CD14-positive monocyte (primary cell): ENCODE measurements around the gene CD55. TPM values are rescaled to one million over a fixed set of nuclear protein-coding genes. Genes with fewer than 3 reads are reported as not detected.

ENCODE experiments used
- DNase-seq, 3 donors: peaks; one replicate each; pipeline ENCODE4 v3.0.0-alpha.2; 2011 to 2022
- H2AFZ ChIP-seq: 2 replicates; pipeline ENCODE4 v1.6.0; 2012; ENCODE audit warnings: mild to moderate bottlenecking, low read depth, low read length, inconsistent platforms; ENCODE audit not compliant: insufficient read depth, poor library complexity, severe bottlenecking
- H3K27ac ChIP-seq, 2 donors: 1 replicate in 1 of 2; 2 replicates in 1 of 2; pipeline ENCODE4 v1.5.1; 2012 to 2013; ENCODE audit warnings: low read length in 2 of 2, control low read depth in 1 of 2, inconsistent platforms in 1 of 2, low read depth in 1 of 2, mild to moderate bottlenecking in 1 of 2
- H3K27me3 ChIP-seq, 2 donors: one replicate each; pipeline versions ENCODE4 v1.6.0 to v1.6.1; 2011 to 2013; ENCODE audit warnings: low read length in 2 of 2; ENCODE audit not compliant: control insufficient read depth in 2 of 2, insufficient read depth in 2 of 2
- H3K36me3 ChIP-seq, 2 donors: replicated peaks in 1 of 2; 1 replicate in 1 of 2; 2 replicates in 1 of 2; pipeline versions ENCODE4 v1.5.1 to v1.6.1; 2012 to 2013; ENCODE audit warnings: low read length in 2 of 2, control low read depth in 1 of 2, inconsistent platforms in 1 of 2, mild to moderate bottlenecking in 1 of 2; ENCODE audit not compliant: insufficient read depth in 2 of 2, control insufficient read depth in 1 of 2
- H3K4me1 ChIP-seq, 2 donors: 1 replicate in 1 of 2; 2 replicates in 1 of 2; pipeline versions ENCODE4 v1.5.1 to v1.6.1; 2012 to 2013; ENCODE audit warnings: low read length in 2 of 2, control low read depth in 1 of 2, inconsistent platforms in 1 of 2, mild to moderate bottlenecking in 1 of 2, moderate library complexity in 1 of 2; ENCODE audit not compliant: insufficient read depth in 2 of 2, control insufficient read depth in 1 of 2
- H3K4me2 ChIP-seq: replicated peaks from 2 replicates; pipeline ENCODE3; 2012; ENCODE audit warnings: low read length, moderate library complexity, mild to moderate bottlenecking; ENCODE audit not compliant: poor library complexity, severe bottlenecking; ENCODE audit errors: extremely low read depth
- H3K4me3 ChIP-seq, 3 experiments: fragments of 200-600 bp in 1 of 3; sonication (generic) in 1 of 3; replicated peaks in 1 of 3; 1 replicate in 2 of 3; 2 replicates in 1 of 3; pipeline ENCODE4 v1.5.1; 2011 to 2013; ENCODE audit warnings: low read length in 3 of 3, mild to moderate bottlenecking in 3 of 3, control low read depth in 2 of 3, low read depth in 2 of 3, inconsistent platforms in 1 of 3, moderate library complexity in 1 of 3
- H3K79me2 ChIP-seq: 2 replicates; pipeline ENCODE4 v1.6.0; 2012; ENCODE audit warnings: mild to moderate bottlenecking, control low read depth, inconsistent platforms, low read length, moderate library complexity; ENCODE audit not compliant: insufficient read depth
- H3K9ac ChIP-seq: 2 replicates; pipeline ENCODE4 v1.6.0; 2017; ENCODE audit warnings: low read length, mild to moderate bottlenecking; ENCODE audit not compliant: insufficient read depth, poor library complexity, severe bottlenecking
- H3K9me3 ChIP-seq, 2 donors: replicated peaks in 1 of 2; 1 replicate in 1 of 2; 2 replicates in 1 of 2; pipeline versions ENCODE4 v1.5.1 to v1.6.1; 2012 to 2013; ENCODE audit warnings: low read length in 2 of 2, control low read depth in 1 of 2; ENCODE audit not compliant: control insufficient read depth in 1 of 2, insufficient read depth in 1 of 2
- H4K20me1 ChIP-seq: 2 replicates; pipeline ENCODE4 v1.6.0; 2012; ENCODE audit warnings: mild to moderate bottlenecking, low read length, control low read depth, moderate library complexity; ENCODE audit not compliant: insufficient read depth
- H3K27ac Mint-ChIP-seq, 7 donors: one replicate each; pipeline ENCODE4 v1.8.0; 2020; ENCODE audit warnings: mild to moderate bottlenecking in 7 of 7, mixed read lengths in 7 of 7, moderate library complexity in 6 of 7, inconsistent platforms in 2 of 7
- H3K27me3 Mint-ChIP-seq, 3 donors: one replicate each; pipeline ENCODE4 v1.8.0; 2021 to 2022; ENCODE audit warnings: low read depth in 3 of 3, mild to moderate bottlenecking in 3 of 3, mixed read lengths in 3 of 3, moderate library complexity in 3 of 3, inconsistent platforms in 1 of 3
- H3K36me3 Mint-ChIP-seq, 2 donors: one replicate each; pipeline ENCODE4 v1.8.0; 2020; ENCODE audit warnings: mixed read lengths in 2 of 2, inconsistent platforms in 1 of 2, mild to moderate bottlenecking in 1 of 2
- H3K4me1 Mint-ChIP-seq: one replicate; pipeline ENCODE4 v1.8.0; 2020; ENCODE audit warnings: mild to moderate bottlenecking, mixed read lengths
- H3K4me3 Mint-ChIP-seq, 2 donors: one replicate each; pipeline ENCODE4 v1.8.0; 2020; ENCODE audit warnings: mild to moderate bottlenecking in 2 of 2, mixed read lengths in 2 of 2, moderate library complexity in 1 of 2
- H3K9me3 Mint-ChIP-seq, 7 donors: one replicate each; pipeline ENCODE4 v1.8.0; 2020 to 2022; ENCODE audit warnings: mixed read lengths in 7 of 7, mild to moderate bottlenecking in 6 of 7, moderate library complexity in 6 of 7, inconsistent platforms in 2 of 7
- CTCF ChIP-seq: fragments of 200-600 bp; IDR thresholded peaks from one replicate; pipeline ENCODE4 v1.8.0; 2022; ENCODE audit warnings: antibody characterized with exemption, mild to moderate bottlenecking
- WGBS: methylation state at CpG from one replicate; pipeline ENCODE4 v1.1.5; 2013; ENCODE audit warnings: missing lambda C conversion rate; ENCODE audit not compliant: insufficient coverage; 5-methylcytosine and 5-hydroxymethylcytosine counted together
- intact Hi-C, 2 donors: fragments of 100-400 bp; cut with micrococcal nuclease; formaldehyde crosslinking; loops; one replicate each; pipeline versions ENCODE4 v1.15.0 to v1.15.1; 2023
- polyA plus RNA-seq, 3 donors: library from polyadenylated mRNA; depleted of rRNA in 1 of 3; unstranded in 2 of 3; stranded (reverse) in 1 of 3; fragments of 300-500 nt in 2 of 3; fragments of >200 nt in 1 of 3; fragmentation: Illumina TruSeq in 2 of 3; gene quantifications; 1 replicate in 2 of 3; 2 replicates in 1 of 3; pipeline ENCODE4 v1.2.3, GENCODE V29; 2012 to 2021

The CD55 gene
- polyA plus RNA-seq, 3 donors, result 171 to 221 (median 182) TPM

DNA sequence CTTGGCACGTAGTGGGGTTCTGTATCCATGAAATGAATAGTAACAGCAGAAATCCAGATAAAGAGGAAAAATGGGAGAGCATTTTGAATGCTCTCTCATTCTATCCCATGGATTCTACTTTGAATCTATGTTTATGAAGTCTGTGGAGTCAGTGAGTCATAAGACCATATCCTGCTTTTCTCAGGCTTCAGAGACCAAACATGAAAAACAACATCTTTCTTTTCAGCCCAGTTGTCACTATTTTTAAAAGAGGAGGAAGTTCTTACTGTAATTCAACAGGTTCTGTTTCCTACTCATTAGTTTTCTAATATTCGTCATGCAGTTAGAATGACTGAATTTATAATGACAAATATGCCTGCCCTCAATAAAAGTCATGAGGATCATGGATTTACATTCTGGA lies 39.4 kb upstream of the CD55 start:
- H3K4me2 ChIP-seq, result peak overlapping the region; percentile 24
- peak overlapping the region in 1 of 2 donors; percentile 42 for H3K27ac ChIP-seq
- intact Hi-C loops, result no loop called here
- peaks cover 11 to 16% of the 10 kb centered on the region in 2 donors for H3K4me1 ChIP-seq
- DNase-seq, result peak; percentile 34 to 48 (median 44)
- Mint-ChIP-seq H3K27ac (peak overlapping the region; percentile 27 to 84 (median 58)), H3K4me3 (no peak overlapping the region), H3K36me3 (peaks cover 0 to 2% of the 10 kb centered on the region in 2 donors), H3K9me3 (no peaks in the 10 kb centered on the region), H3K27me3 (peaks cover 0 to 1% (median 0%) of the 10 kb centered on the region in 3 donors), H3K4me1 (peaks cover 17% of the 10 kb centered on the region)
- H3K4me3 ChIP-seq, result no peak overlapping the region
- H3K27me3 ChIP-seq, result no peaks in the 10 kb centered on the region
- H4K20me1 ChIP-seq, result no peaks in the 10 kb centered on the region
- H3K36me3 ChIP-seq, result no peaks in the 10 kb centered on the region
- no peak overlapping the region for H3K9ac ChIP-seq
- no peaks in the 10 kb centered on the region for H3K79me2 ChIP-seq
- WGBS, result no CpG with 5 or more reads among the region's 2 CpGs
- H3K9me3 ChIP-seq, result no peaks in the 10 kb centered on the region
- no peak overlapping the region for H2AFZ ChIP-seq
- TF ChIP-seq CTCF, result no peak

- H4K20me1 ChIP-seq, result no peaks in the 10 kb centered on the region
- H3K4me1 ChIP-seq, result peaks cover 11 to 16% of the 10 kb centered on the region in 2 donors
- 100% methylated on average over 1 of the region's 2 CpGs for WGBS
- H2AFZ ChIP-seq, result no peak overlapping the region
- Mint-ChIP-seq H3K27me3 (peaks cover 0 to 1% (median 0%) of the 10 kb centered on the region in 3 donors), H3K9me3 (no peaks in the 10 kb centered on the region), H3K27ac (peak overlapping the region in 5 of 7 donors; percentile 10 to 84 (median 45)), H3K4me3 (no peak overlapping the region), H3K4me1 (peaks cover 17% of the 10 kb centered on the region), H3K36me3 (peaks cover 0 to 2% of the 10 kb centered on the region in 2 donors)
- no peak overlapping the region for H3K9ac ChIP-seq
- peak overlapping the region in 1 of 2 donors; percentile 42 for H3K27ac ChIP-seq
- no peaks in the 10 kb centered on the region for H3K79me2 ChIP-seq
- no peaks in the 10 kb centered on the region for H3K27me3 ChIP-seq
- H3K9me3 ChIP-seq, result no peaks in the 10 kb centered on the region
- intact Hi-C loops, result no loop called here
- no peaks in the 10 kb centered on the region for H3K36me3 ChIP-seq
- DNase-seq, result no peak
- no peak overlapping the region for H3K4me3 ChIP-seq
- peak overlapping the region; percentile 24 for H3K4me2 ChIP-seq
- no peak for TF ChIP-seq CTCF
Observed at GRCh38 chr1:207282496-207283380, 38.7 kb upstream of the CD55 start.
